ENCODE results near the gene XRN2.

The XRN2 gene

DNA sequence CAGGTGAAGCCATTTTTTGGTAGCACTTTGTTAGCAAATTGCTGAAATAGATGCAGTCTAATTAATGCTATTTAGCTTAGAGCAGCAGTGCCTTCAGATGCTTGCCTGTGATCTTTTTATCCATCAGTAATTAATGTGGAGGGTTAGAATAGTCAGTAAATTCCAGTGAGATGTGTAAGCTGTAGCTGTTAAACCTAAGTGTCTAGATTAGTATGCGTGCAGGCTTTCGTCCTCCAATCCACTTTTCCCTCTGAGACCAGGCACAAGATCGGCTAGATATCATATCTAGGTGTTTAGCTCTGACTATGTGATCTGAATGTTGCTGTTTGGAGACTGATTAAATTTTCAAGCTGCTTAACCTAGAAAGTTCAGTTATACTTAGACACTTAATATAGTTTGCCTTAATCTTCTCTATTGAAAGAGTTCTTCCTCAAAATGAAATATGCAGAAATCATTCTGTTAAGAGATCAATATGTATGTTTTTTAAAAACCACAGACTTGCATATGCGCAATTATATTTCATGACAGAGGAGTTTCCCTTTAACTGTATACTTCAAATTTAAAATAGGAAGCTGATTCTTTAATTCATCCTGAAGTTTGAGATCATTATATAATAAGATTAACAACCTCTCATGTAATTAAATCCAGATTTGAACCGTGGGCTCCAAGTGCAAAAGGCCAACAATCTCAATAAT, 41.2 kb downstream of the XRN2 start:
- no peak for FAIRE-seq
- TF ChIP-seq, protein P1, sequence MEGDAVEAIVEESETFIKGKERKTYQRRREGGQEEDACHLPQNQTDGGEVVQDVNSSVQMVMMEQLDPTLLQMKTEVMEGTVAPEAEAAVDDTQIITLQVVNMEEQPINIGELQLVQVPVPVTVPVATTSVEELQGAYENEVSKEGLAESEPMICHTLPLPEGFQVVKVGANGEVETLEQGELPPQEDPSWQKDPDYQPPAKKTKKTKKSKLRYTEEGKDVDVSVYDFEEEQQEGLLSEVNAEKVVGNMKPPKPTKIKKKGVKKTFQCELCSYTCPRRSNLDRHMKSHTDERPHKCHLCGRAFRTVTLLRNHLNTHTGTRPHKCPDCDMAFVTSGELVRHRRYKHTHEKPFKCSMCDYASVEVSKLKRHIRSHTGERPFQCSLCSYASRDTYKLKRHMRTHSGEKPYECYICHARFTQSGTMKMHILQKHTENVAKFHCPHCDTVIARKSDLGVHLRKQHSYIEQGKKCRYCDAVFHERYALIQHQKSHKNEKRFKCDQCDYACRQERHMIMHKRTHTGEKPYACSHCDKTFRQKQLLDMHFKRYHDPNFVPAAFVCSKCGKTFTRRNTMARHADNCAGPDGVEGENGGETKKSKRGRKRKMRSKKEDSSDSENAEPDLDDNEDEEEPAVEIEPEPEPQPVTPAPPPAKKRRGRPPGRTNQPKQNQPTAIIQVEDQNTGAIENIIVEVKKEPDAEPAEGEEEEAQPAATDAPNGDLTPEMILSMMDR (IDR thresholded peaks at IDR 0.05; ENCODE audit: insufficient read depth, missing control alignments) = no peak
- no peak for DNase-seq (ENCODE audit: insufficient read length, low spot score)

DNA sequence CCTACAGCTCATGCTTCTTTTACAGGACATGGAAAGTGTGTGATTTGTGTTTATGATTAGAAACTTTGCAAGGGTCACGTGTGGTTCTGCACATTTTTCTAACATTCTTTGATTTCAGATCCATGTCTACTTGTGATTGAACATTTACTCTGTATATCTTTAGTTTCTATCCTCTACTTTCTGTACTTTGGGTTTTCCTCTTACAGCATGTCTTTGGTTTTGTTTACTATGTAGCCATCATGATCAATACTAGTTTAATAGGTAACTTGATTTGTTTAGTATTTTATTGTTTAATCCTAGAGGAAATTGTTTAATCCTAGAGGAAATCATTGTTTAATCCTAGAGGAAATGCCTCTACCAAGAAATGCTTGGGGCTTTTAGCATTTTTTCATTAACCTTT, 41.8 kb downstream of the XRN2 start:
- FAIRE-seq = no peak
- TF ChIP-seq, protein P1 (IDR thresholded peaks at IDR 0.05; ENCODE audit: insufficient read depth, missing control alignments) = no peak
- no peak for DNase-seq (ENCODE audit: insufficient read length, low spot score)

DNA sequence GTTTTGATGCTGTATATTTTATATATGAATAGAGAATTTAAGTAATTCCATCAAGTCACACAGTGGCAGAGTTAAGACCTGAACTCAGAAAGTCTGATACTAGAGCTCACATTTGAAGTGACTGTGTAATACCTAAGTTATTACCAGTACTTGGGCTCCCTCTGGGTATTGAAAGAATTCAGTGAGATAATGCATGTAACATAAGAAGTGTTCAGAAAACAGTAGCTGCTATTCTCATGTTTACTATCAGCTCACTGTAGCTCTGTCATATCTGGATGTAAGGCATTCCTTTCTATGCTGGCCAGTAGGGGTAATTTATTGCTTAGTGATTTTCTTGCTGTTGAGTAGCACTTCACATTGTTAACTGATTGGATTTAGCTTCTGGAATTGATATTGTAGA, 49.6 kb downstream of the XRN2 start:
- FAIRE-seq = no peak
- DNase-seq (ENCODE audit: insufficient read length, low spot score) = no peak
- TF ChIP-seq, protein P1 (IDR thresholded peaks at IDR 0.05; ENCODE audit: insufficient read depth, missing control alignments) = no peak

DNA sequence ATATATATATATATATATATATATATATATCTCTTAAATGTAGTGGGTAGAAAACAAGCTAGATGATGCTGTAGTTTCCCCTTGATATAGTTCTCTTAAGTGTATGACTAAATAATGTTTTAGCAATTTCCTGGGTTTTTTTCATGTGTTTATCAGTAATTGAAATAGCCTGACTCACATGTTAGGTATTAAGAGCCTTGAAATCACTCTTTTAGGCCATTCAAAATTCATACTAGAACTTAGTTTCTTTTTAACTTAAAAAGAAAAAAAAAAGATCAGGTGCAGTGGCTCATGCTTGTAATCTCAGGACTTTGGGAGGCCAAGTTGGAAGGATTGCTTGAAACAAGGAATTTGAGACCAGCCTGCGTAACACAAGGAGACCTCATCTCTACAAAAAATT, 50.1 kb downstream of the XRN2 start:
- DNase-seq (ENCODE audit: insufficient read length, low spot score) (no peak), FAIRE-seq (no peak)
- TF ChIP-seq, protein P1 (IDR thresholded peaks at IDR 0.05; ENCODE audit: insufficient read depth, missing control alignments) = no peak

DNA sequence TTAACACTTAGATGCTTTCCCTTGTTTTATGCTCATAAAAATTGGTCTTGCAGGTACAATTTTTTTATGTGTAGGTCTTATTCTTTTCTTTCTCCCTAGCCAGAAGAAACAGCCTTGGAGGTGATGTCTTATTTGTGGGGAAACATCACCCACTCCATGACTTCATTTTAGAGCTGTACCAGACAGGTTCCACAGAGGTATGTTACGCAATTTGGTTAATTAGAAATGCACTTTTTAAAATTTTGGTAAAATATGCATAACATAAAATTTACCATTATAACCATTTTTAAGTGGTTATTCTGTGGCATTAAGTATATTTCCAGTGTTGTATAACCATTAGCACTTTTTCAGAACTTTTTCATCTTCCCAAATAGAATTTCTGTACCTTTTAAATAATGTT, 52.9 kb downstream of the XRN2 start:
- DNase-seq (ENCODE audit: insufficient read length, low spot score) = no peak
- TF ChIP-seq, protein P1 (IDR thresholded peaks at IDR 0.05; ENCODE audit: insufficient read depth, missing control alignments) = no peak
- no peak for FAIRE-seq

DNA sequence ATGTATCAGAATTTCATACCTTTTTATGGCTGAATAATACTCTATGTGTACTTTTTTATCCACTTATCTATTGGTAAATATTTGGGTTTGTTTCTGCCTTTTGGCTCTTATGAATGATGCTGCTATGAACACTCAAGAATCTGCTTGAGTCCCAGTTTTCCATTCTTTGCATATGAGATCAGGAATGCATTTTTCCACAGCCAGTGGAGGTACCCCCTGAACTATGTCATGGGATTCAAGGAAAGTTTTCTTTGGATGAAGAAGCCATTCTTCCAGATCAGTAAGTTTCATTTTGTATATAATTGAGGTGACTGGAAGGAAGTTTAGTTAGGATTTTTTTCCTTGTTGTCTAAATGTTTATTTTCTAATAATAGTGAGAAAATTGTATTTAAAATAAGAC, 53.3 kb downstream of the XRN2 start:
- DNase-seq (ENCODE audit: insufficient read length, low spot score) = no peak
- TF ChIP-seq, protein P1 (IDR thresholded peaks at IDR 0.05; ENCODE audit: insufficient read depth, missing control alignments) = no peak
- no peak for FAIRE-seq

DNA sequence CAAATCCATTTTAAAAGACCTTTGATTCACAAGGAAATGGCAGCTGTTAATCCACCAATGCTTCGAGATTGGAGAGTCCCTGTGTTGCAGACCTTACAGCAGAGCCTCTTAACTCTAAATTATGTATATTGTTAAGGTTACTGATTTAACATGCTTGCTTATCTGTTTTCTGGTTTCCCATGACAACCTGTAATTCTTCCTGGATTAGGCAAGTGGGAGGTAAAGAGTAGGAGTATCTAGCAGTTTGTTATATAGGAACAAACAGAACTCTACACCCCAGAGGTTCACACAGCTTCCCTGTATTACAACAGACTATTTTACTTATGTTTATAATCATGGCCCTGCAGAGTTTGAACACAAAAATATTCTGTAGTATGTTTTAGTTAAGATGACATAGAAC, 54.7 kb downstream of the XRN2 start:
- TF ChIP-seq, protein P1 (IDR thresholded peaks at IDR 0.05; ENCODE audit: insufficient read depth, missing control alignments) = no peak
- no peak for FAIRE-seq

More for the DNA sequence above, 54.7 kb downstream of the XRN2 start:
- no peak for DNase-seq (ENCODE audit: insufficient read length, low spot score)
